HepG2 (cell line): Measurements from ENCODE around the gene SLC22A7. TPM values are rescaled to one million over a fixed set of nuclear protein-coding genes. Genes with fewer than 3 reads are reported as not detected.

ENCODE experiments used
- ATAC-seq: fragments of 200-7000 bp; cut with Tn5 transposase; 3 replicates; pipeline ENCODE4 v1.9.1; 2020; ENCODE audit warnings: mild to moderate bottlenecking, moderate library complexity
- BruUV-seq: library from RNA; stranded (reverse); fragments of 400-500 nt; replicated peaks from 2 replicates; lab custom pipeline; 2021; lab: Mats Ljungman, UMichigan
- CTCF ChIA-PET: fragments of 300-600 bp; formaldehyde crosslinking; extraction: SDS; loops from one replicate; lab custom pipeline; 2021; ENCODE audit warnings: low total read pairs, inconsistent platforms, low intra/inter-chr PET ratio; lab: Yijun Ruan, JAX
- POLR2A ChIA-PET: fragments of 350-600 bp; sonication (Branson Sonifier 250); formaldehyde crosslinking; loops from one replicate; lab custom pipeline; 2020; ENCODE audit warnings: antibody characterized with exemption, inconsistent platforms; lab: Yijun Ruan, JAX
- DNase-seq: peaks from one replicate; pipeline ENCODE4 v3.0.0-alpha.2; 2015; ENCODE audit warnings: low spot score
- FAIRE-seq: peaks from 3 replicates; lab custom pipeline; 2011; peaks lifted over from hg19 to GRCh38; lab: Jason Lieb, UNC
- H2AFZ ChIP-seq: one replicate; pipeline ENCODE4 v1.6.1; 2011; ENCODE audit warnings: low read length, inconsistent platforms
- H3K27ac ChIP-seq: fragments of 300-600 bp; 3 replicates; pipeline ENCODE4 v1.8.0; 2011; ENCODE audit warnings: mixed run types, mild to moderate bottlenecking, mixed read lengths, low read length, inconsistent platforms; ENCODE audit not compliant: insufficient read depth; ENCODE audit errors: extremely low read length
- H3K27me3 ChIP-seq, 2 experiments: fragments of 200-600 bp in 1 of 2; 2 replicates in 1 of 2; 3 replicates in 1 of 2; pipeline versions ENCODE4 v1.6.0 to v1.8.0; 2011; ENCODE audit warnings: low read length in 2 of 2, mild to moderate bottlenecking in 2 of 2, moderate library complexity in 2 of 2, inconsistent platforms in 1 of 2; ENCODE audit not compliant: insufficient read depth in 2 of 2, control insufficient read depth in 1 of 2
- H3K36me3 ChIP-seq, 2 experiments: fragments of 200-600 bp in 1 of 2; replicated peaks in 1 of 2; 2 replicates in 1 of 2; 3 replicates in 1 of 2; pipeline versions ENCODE4 v1.5.1 to v1.8.0; 2011; ENCODE audit warnings: low read length in 2 of 2, inconsistent platforms in 1 of 2; ENCODE audit not compliant: insufficient read depth in 2 of 2, control insufficient read depth in 1 of 2
- H3K4me1 ChIP-seq: 2 replicates; pipeline ENCODE4 v1.5.1; 2012; ENCODE audit warnings: low read length, inconsistent platforms; ENCODE audit not compliant: insufficient read depth
- H3K4me2 ChIP-seq: 2 replicates; pipeline ENCODE4 v1.6.0; 2011; ENCODE audit warnings: low read depth, low read length, inconsistent platforms
- H3K4me3 ChIP-seq, 3 experiments: fragments of 200-600 bp in 1 of 3; sonication (generic), shearing (Covaris generic) in 1 of 3; replicated peaks in 1 of 3; 2 replicates each; pipeline ENCODE4 v1.5.1; 2011 to 2016; ENCODE audit warnings: low read length in 3 of 3, inconsistent platforms in 2 of 3, low read depth in 2 of 3, mild to moderate bottlenecking in 2 of 3, control low read depth in 1 of 3, mixed read lengths in 1 of 3; ENCODE audit not compliant: insufficient read depth in 1 of 3
- H3K79me2 ChIP-seq: one replicate; pipeline ENCODE4 v1.6.1; 2011; ENCODE audit warnings: low read length, inconsistent platforms; ENCODE audit not compliant: insufficient read depth
- H3K9ac ChIP-seq: 2 replicates; pipeline ENCODE4 v1.6.0; 2011; ENCODE audit warnings: mild to moderate bottlenecking, low read depth, low read length, inconsistent platforms; ENCODE audit not compliant: insufficient read depth
- H3K9me3 ChIP-seq: 2 replicates; pipeline ENCODE4 v1.5.1; 2012; ENCODE audit warnings: mild to moderate bottlenecking, low read length
- H4K20me1 ChIP-seq: 2 replicates; pipeline ENCODE4 v1.6.0; 2011; ENCODE audit warnings: inconsistent platforms, mild to moderate bottlenecking, low read length, moderate library complexity; ENCODE audit not compliant: insufficient read depth
- GATA4 ChIP-seq: sonication (generic); IDR thresholded peaks from 2 replicates; pipeline ENCODE4 v1.6.1; 2016; ENCODE audit warnings: antibody characterized with exemption, low read depth, borderline replicate concordance
- GTF2F1 ChIP-seq: fragments of 150-350 bp; IDR thresholded peaks from 2 replicates; pipeline ENCODE4 v1.6.1; 2014; ENCODE audit warnings: low read length
- KDM1A ChIP-seq: IDR thresholded peaks from 2 replicates; pipeline ENCODE4 v1.6.1; 2016; ENCODE audit warnings: missing compliant biosample characterization
- NBN ChIP-seq: fragments of 450-650 bp; conservative IDR thresholded peaks from 2 replicates; pipeline ENCODE4 v1.6.1; 2017
- NFE2L2 ChIP-seq: fragments of 150-350 bp; IDR thresholded peaks from 2 replicates; pipeline ENCODE4 v1.6.1; 2014; ENCODE audit warnings: low read length
- NFIC ChIP-seq: IDR thresholded peaks from 2 replicates; pipeline ENCODE4 v1.6.1; 2012; ENCODE audit warnings: mild to moderate bottlenecking, low read length, inconsistent platforms
- PPARG ChIP-seq: conservative IDR thresholded peaks from 2 replicates; pipeline ENCODE4 v1.6.1; 2016; ENCODE audit warnings: missing biosample characterization, missing genetic modification reagents
- SIN3A ChIP-seq: IDR thresholded peaks from 2 replicates; pipeline ENCODE4 v1.6.1; 2011; ENCODE audit warnings: low read depth, mild to moderate bottlenecking, control low read depth, low read length, borderline replicate concordance
- ZNF44 ChIP-seq: sonication (generic); formaldehyde crosslinking; IDR thresholded peaks from 2 replicates; pipeline ENCODE4 v1.5.1; 2020; ENCODE audit warnings: mild to moderate bottlenecking, missing genetic modification reagents
- ZNF543 ChIP-seq: sonication (generic); formaldehyde crosslinking; IDR thresholded peaks from 2 replicates; pipeline ENCODE4 v1.4.0; 2020; ENCODE audit warnings: mild to moderate bottlenecking, missing genetic modification reagents
- WGBS: methylation state at CpG from one replicate; pipeline ENCODE4 v1.1.6; 2017; ENCODE audit warnings: low lambda C conversion rate; 5-methylcytosine and 5-hydroxymethylcytosine counted together
- in situ Hi-C: cut with HindIII; loops from 2 replicates; pipeline ENCODE4 v1.10.0; 2017; ENCODE audit warnings: low pct_unique_long_range_greater_than_20kb; ENCODE audit not compliant: extremely low pct_ligation_motif_present
- intact Hi-C: fragments of 100-400 bp; cut with micrococcal nuclease; formaldehyde crosslinking; loops from one replicate; pipeline ENCODE4 v1.10.0; 2022; ENCODE audit not compliant: unreplicated experiment
- polyA plus RNA-seq, 8 experiments: library from polyadenylated mRNA; depleted of rRNA in 3 of 8; stranded (reverse) in 7 of 8; unstranded in 1 of 8; fragments of >200 nt; fragmentation: Illumina TruSeq in 4 of 8; extraction: Trizol in 4 of 8; gene quantifications; 2 replicates each; pipeline versions ENCODE4 v1.2.1 to v1.2.3, GENCODE V29; 2011 to 2016; ENCODE audit warnings: low read depth in 4 of 8, missing spikeins in 1 of 8, mixed read lengths in 1 of 8; ENCODE audit not compliant: insufficient read depth in 1 of 8
- total RNA-seq, 5 experiments: library from RNA; depleted of rRNA; stranded (reverse); fragments of >200 nt; fragmentation: Illumina TruSeq; extraction: Trizol; gene quantifications; 2 replicates each; pipeline ENCODE4 v1.2.3, GENCODE V29; 2016; ENCODE audit warnings: low read depth in 1 of 5
- TF ChIP-seq, protein P1 (sequence below): IDR thresholded peaks from 2 replicates; pipeline ENCODE4 v1.6.1; 2016; ENCODE audit warnings: missing compliant biosample characterization, missing genetic modification reagents, borderline replicate concordance
- TF ChIP-seq, protein P2 (sequence below): sonication (generic); formaldehyde crosslinking; IDR thresholded peaks from 2 replicates; pipeline ENCODE4 v1.8.1; 2023; ENCODE audit warnings: mild to moderate bottlenecking, missing genetic modification reagents
- TF ChIP-seq, protein P3 (sequence below): IDR thresholded peaks from 2 replicates; pipeline ENCODE4 v1.6.1; 2016; ENCODE audit warnings: low read depth, control low read depth

SLC22A7 gene
- total and polyA plus RNA-seq, 2 of the 13 experiments (the other 11 are each of a cell fraction or from before 2014, with no cell fraction given): 5.3 to 22.6 TPM

DNA sequence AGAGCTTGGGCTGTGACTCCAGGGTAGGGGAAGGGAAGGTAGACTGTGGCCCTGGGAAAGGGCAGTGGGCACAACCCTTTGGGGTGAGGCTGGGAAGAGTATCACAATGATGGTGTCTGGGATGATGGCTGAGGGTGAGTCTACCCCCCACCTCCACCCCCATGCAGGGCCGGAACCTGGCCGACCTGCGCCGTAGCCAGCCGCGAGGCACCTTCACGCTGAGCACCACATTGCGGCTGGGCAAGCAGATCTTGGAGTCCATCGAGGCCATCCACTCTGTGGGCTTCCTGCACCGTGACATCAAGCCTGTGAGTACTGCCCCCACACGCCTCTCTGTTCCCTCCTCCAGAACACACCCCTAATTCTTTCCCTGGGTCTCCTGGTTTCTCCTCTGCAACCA, 44.7 kb upstream of the SLC22A7 start:
- no peak for FAIRE-seq
- BruUV-seq: no TSS peak
- TF ChIP-seq NBN: no peak
- TF ChIP-seq GATA4: no peak
- no peak for TF ChIP-seq KDM1A
- TF ChIP-seq, protein P1, sequence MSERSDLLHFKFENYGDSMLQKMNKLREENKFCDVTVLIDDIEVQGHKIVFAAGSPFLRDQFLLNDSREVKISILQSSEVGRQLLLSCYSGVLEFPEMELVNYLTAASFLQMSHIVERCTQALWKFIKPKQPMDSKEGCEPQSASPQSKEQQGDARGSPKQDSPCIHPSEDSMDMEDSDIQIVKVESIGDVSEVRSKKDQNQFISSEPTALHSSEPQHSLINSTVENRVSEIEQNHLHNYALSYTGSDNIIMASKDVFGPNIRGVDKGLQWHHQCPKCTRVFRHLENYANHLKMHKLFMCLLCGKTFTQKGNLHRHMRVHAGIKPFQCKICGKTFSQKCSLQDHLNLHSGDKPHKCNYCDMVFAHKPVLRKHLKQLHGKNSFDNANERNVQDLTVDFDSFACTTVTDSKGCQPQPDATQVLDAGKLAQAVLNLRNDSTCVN (CRISPR knock-in tag): no peak
- no peak for TF ChIP-seq PPARG (CRISPR knock-in tag)
- no peak for TF ChIP-seq NFE2L2
- TF ChIP-seq, protein P2, sequence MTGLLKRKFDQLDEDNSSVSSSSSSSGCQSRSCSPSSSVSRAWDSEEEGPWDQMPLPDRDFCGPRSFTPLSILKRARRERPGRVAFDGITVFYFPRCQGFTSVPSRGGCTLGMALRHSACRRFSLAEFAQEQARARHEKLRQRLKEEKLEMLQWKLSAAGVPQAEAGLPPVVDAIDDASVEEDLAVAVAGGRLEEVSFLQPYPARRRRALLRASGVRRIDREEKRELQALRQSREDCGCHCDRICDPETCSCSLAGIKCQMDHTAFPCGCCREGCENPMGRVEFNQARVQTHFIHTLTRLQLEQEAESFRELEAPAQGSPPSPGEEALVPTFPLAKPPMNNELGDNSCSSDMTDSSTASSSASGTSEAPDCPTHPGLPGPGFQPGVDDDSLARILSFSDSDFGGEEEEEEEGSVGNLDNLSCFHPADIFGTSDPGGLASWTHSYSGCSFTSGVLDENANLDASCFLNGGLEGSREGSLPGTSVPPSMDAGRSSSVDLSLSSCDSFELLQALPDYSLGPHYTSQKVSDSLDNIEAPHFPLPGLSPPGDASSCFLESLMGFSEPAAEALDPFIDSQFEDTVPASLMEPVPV (CRISPR knock-in tag): no peak
- no peak for TF ChIP-seq SIN3A
- no peak for TF ChIP-seq GTF2F1
- no peak for TF ChIP-seq NFIC
- no peak for TF ChIP-seq ZNF44
- TF ChIP-seq ZNF543 (CRISPR knock-in tag): no peak
- TF ChIP-seq, protein P3, sequence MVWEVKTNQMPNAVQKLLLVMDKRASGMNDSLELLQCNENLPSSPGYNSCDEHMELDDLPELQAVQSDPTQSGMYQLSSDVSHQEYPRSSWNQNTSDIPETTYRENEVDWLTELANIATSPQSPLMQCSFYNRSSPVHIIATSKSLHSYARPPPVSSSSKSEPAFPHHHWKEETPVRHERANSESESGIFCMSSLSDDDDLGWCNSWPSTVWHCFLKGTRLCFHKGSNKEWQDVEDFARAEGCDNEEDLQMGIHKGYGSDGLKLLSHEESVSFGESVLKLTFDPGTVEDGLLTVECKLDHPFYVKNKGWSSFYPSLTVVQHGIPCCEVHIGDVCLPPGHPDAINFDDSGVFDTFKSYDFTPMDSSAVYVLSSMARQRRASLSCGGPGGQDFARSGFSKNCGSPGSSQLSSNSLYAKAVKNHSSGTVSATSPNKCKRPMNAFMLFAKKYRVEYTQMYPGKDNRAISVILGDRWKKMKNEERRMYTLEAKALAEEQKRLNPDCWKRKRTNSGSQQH (CRISPR knock-in tag): no peak
- H2AFZ ChIP-seq: no peak overlapping the region
- H3K36me3 ChIP-seq: no peaks in the 10 kb centered on the region
- in situ Hi-C loops: no loop called here
- no peak for ATAC-seq
- ChIA-PET CTCF (no interaction called here), POLR2A (no interaction called here)
- no peak overlapping the region for H3K4me3 ChIP-seq
- peaks cover 23 to 83% of the 10 kb centered on the region in 2 experiments for H3K27me3 ChIP-seq
- H3K4me1 ChIP-seq: peaks cover 42% of the 10 kb centered on the region
- no peak overlapping the region for H3K27ac ChIP-seq
- 75% methylated on average over 11 of the region's 11 CpGs for WGBS
- H3K4me2 ChIP-seq: no peak overlapping the region
- H3K9me3 ChIP-seq: no peaks in the 10 kb centered on the region
- no peaks in the 10 kb centered on the region for H4K20me1 ChIP-seq
- intact Hi-C loops: no loop called here
- no peak overlapping the region for H3K9ac ChIP-seq
- no peak for DNase-seq
- no peaks in the 10 kb centered on the region for H3K79me2 ChIP-seq
